HG03432 (cell line): ENCODE results near the gene ERN1.
A peak's percentile ranks its signal among the peaks of the same experiment; 100 is the strongest.

Experiments used
- ATAC-seq: cut with Tn5 transposase; IDR thresholded peaks from one replicate; pipeline ENCODE4 v1.9.1; 2021; ENCODE audit warnings: mild to moderate bottlenecking, moderate library complexity; ENCODE audit not compliant: unreplicated experiment

Gene ERN1

DNA sequence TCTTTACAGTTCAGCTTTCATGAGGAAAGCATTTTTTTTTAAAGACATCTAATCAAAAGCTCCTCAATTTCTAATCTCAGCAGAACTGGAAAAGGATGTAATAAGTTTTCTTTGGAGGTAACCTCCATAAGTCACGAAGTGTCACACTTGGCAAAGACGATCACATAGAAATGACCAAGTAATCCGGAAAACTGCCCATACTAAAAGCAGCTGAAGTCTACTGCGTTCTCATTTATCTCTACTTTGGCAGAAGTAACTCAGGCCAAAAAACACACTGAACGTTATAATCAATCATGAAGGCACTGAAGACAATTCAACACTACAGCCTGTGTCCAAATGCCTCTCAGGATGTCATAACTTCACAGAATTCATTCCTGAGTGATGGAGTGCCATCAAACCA lies 39.8 kb downstream of the ERN1 start:
- ATAC-seq = no peak

DNA sequence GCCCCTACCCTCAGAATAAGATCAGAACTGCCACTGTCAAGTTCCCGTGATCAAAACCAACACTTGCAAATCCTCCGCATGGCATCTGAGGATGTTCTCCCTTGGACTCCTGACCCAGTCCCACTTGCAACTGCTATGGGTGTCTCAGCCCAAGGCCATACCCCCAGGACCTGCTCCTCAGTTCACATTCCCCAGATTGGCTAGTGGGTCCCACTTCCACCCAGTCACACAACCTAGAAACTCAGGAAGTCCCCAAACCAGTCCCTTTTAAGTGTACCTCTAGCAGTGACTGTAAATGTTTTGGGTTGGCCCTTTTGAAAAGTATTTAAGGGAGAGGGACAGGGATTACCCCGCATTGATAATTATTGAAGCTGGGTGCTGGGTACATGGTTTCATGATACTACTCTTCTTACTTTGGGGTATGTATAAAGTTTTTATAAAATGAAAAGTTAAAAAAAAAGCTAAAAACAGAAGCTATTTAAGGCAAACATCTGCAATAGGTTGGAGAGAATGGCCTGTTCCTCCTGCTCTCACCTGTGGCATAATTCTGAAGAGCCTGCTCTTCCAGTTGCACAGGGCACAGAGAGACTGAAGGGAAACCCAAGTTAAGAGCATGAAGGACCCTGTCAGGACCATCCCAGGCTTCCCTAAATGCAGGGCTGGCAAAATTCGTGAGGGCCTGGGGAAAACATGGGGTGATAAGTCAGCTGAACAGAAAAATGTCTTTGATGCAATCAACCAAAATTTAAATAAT lies 42.5 kb downstream of the ERN1 start:
- no peak for ATAC-seq

DNA sequence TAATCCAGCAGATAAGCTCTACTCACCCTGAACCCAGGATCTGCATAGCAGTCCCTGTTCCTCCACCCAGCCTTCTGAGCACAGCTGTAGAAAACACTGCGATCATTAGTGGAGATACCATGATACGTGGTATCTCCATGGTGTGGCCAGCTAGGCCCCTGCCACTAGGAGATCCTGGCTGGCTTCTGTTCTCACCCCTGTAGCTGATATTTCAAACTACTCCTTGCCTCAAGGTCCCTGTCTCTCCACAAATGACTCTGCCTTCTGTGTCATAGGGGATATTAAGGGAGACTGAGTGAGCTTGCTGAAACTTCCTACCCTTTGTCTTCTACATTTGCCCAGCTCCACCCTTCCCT lies 44.3 kb downstream of the ERN1 start:
- no peak for ATAC-seq

DNA sequence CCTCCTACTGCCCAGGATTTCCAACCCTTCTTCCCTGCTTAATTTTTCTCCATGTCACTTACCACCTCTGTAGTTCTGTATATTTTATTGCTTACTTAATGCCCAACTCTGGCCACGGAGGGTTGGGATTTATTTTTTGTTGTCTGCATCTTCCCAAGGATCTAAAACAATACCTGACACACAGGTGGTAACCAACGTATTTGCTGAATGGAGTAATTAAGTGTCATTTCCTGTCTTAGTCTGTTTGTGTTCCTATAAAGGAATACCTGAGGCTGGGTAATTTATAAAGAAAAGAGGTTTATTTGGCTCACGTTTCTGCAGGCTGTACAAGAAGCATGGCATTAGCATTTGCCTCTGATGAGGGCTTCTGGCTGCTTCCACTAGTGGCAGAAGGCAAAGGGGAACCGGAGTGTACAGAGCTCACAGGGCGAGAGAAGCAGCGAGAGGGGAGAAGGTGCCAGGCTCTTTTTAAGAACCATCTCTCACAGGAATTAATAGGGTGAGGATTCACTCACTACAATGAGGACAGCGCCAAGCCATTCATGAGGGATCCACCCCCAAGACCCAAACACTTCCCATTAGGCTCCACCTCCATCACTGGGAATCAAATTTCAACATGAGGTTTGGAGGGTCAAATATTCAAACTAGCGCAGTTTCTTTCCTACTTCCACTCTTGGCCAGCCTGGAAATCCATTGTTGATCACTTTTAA lies 44.8 kb downstream of the ERN1 start:
- no peak for ATAC-seq

DNA sequence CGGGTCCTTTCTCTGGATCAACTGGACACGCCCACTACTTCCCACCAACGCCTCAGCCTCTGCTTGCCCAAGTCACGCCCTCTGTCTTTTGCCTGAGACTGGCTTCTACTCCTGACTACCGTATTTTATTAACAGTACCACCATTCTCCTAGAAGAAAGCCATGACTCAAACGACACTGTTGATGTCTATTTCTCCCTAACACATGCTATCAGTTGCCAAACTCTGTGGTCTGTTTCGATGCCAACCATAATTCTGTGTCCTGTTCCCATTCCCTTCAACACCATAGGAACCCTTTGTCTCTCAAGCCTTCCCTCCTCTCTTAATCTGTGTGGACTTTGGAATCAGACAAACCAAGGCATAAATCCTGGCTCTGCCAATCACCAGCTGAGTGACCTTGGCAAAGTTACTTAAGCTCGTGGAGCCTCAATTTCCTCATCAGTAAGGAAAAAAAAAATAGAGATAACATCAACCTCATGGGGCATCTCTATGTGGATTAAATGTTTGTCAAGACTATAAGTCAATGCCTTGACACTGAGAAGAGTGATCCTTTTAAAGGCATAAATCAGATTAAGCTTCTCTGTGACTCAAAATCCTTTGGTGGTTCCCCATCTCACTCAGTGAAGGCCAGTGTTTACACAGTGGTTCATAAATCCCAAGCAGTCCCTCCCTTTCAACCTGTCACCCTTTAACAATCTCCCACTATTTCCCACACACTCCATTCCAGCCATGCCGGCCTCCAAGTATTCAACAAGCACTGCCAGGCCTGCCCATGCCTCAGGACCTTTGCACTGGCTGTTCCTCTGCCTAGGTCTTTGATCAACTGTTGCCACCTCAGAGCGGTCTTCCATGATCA lies 45.6 kb downstream of the ERN1 start:
- ATAC-seq = no peak

DNA sequence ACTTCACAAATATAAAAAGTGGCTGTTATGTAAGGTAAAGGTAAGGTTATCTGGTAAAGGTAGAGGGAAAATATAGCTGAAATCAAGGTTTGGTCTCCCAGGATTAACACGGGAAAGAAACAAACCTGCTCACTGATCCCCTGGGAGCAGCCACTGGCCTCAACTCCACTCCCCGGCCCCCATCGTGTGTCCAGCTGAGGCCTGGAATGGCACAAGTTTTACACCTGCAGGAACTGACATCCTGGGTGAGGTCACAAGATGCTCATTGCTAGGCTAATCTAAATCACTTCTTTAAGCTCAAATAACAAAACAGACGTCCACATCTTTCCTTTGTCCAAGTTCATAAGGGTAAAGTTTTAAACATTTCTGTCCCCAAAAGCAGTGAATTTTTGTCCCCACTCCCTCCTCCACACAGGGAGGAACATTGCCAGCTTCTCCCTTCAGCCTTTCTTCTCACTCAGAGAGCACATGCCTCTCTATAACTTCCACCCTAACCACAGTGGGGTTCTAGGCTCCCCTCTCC lies 46.3 kb downstream of the ERN1 start:
- ATAC-seq = no peak

DNA sequence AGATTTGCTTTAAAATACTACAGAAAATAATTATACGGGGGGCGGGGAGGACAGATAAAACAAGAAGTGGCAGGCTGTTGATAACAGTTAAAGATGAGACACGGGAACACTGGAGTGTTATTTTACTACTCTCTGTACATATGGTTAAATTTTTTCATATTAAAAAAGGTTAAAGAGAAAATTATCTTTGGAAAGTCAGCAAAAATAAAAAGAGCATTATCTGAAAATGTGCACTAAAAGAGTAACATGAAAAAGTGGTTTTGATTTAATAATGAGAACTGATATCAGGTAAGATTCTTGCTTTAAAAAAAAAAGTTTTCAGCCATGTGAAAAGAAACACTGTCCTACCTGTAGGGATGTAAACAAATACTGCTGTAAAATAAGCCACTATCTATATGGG lies 46.9 kb downstream of the ERN1 start:
- no peak for ATAC-seq

DNA sequence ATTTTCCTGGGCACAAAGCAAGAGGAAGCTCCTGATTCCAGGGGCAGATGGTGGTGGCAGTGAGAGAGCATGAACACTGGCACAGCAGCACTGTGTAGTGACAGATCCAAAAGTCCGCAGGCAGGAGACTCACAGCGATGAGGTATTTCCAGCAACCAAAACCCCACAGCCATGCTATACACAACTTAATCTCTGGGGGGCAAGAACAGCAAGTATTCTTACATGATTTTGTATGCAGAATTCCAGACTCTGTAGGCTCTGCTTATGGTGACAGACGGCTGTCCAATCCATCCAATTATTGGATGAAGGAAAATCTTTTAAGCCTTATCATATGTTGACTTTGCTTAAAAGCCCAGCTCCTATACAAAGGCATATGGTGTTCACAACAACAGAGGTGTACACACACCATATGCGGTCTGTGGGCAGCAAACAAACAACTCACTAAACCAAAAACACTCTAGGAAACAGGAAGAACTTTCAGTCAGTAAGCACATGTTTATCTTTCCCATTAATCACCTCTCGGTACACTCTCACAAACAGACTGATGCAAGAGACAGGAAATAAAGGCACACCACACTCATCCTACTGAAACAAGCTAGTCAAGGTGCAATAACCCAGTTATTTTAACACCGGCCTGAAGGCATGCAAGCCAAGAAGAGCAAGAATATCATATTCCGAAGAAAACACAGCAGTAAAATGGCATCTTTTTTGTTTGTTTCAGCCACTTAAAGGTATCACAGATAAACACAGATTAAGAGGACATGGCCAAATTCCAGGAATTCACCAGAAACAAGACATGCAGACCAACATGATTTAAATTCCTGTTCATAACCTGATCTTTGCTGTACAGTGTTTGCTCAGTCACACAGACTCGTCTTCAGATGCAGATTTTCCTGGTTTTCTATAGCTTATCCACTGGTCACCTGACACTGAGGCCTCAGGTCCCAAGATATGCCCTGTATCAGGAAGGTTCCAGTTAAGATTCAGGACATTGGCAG lies 47.8 kb downstream of the ERN1 start:
- ATAC-seq = peak; percentile 44

DNA sequence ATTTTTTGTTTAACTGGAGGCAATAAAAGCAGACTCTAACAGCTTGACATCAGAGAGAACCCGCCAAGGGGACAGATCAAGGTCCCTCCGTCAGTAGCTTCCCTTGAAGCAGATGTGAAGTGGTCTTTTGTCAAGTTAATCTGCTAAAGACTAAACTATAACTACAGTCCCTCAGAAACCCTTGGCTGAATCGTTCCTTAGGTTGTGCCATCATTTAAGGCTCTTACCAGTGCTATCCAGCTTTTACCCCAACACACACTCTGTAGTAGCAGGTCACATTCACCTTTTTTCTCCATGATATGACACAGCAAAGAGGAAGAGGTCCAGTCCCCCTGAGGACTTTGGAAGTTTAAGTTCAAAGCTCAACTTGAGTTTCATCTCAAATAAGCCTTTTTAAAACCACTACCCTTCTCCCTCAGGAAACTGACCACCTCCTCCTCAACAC lies 49.7 kb downstream of the ERN1 start:
- ATAC-seq = no peak

DNA sequence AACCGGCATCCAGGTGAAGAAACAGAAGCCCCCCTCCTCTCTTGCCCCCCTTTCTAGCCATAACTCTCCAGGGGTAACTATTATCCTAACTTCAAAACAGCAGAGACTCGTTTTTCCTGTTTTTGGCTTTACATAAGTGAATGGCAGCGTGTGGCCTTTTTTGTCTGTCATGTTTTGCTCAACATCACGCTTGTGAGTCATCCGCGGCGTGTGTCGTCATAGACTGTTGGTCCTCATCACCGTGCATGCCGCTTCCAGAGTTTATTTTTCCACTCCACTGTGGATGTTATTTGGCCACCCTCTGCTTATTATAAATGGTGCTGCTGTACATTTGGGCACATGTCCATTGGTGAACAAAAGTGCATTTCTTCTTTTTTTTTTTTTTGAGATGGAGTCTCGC lies 52.6 kb downstream of the ERN1 start:
- no peak for ATAC-seq

DNA sequence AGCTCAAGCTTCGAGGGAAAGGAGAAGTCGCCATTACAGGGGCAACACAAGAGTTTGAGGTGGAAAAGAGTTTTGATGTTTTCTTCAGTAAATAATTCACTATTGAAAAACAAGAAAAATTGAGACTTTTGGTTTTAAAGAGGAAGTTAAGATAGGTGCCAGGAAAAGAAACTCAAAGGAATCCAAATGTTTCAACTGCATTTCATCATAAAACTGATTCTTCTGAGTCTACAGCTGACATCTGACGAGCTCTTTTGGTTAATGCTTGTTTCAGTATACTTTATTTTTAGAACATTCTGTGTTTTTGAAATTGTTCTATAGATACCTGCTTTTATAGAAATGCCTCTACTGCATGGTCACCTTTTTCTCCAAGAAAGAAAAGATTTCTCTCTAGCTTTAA lies 54.0 kb downstream of the ERN1 start:
- no peak for ATAC-seq

DNA sequence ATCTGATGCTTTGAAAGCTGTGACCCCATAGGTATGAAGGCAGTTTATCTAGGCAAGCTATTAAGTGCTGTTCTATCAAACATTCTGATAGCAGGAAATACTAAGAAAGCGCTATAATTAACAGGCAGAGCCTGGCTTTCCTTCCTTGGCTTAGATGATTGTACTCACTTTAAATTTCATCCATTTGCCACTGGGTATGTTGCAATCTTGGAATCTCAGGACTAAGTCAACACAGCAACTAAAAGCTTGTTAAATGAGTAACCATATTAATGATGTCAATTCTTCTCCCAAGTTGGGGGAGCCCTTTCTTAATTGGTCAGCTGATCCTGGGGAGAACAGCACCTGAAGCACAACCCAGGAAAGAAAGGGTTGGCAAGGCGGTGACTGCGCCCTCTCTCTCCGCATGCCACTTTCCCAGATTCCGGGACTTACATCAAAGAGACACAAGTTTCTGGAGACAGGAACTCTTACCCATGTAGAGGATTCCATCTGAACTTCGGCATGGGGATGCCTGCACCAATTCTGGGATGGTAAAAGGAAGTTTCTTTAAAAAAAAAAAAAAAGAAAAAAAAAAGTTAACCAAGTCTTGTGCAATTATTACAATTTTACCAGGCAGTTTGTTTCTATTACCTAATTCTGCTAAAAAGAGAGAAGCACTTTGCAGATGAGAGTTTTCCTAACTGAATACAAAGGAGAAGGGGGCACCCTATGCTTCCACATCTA lies 55.1 kb downstream of the ERN1 start:
- ATAC-seq = peak; percentile 16

DNA sequence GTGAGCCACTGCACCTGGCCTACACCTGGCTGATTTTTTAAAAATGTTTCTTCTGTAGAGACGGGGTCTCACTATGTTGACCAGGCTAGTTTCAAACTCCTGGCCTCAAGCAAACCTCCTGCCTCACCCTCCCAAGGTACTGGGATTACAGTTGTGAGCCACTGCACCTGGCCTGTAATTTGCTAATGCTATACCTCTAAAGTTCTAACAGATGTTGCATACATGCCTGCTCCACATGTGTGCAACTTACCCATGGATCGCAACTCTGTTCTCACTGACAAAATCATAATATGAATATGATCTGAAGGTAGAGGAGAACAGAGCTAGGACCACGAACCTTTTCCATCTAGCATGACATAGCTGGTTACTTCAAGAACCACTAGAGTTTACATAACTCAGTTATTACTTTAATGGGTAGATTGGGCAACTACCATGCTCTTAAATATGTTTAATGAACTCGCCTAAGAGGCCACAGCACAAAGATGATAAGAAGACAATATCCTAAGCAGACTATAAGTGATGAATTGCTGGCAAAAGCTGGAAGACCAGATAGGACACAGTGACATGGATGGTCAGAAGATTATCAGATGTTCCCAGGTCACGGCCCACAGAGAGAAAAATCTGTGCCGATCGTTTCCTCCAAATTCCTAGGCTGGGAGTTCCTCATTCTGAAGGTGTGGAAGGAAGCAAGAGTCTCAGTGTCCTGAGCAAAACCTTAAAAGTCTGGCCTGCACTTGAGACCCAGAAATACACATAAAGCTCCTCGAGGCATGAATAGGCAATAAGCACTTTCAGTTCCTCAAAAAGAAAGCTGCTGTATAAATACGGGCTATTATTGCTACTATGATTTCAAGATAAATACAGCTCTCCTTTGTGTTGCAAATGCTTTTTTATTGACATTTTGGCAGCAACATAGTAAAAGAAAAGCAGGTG lies 55.9 kb downstream of the ERN1 start:
- ATAC-seq = peak; percentile 86

DNA sequence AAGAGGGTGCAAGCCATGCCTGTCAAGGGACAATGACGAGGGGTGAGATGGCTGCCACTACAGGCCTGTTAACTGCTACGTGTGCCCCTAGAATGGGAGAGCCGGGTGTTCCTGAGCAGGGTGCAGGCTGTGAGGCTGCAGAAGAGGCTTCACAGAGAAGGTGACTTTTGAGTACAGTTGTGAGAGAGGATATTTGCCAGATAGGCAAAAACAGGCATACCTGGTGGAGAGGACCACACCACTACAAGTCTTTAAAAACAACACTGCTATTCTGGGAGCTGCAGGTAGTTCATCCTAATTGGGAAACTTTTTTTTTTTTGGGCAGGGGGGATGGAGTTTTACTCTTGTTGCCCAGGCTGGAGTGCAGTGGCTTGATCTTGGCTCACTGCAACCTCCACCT lies 58.8 kb downstream of the ERN1 start:
- ATAC-seq = no peak

DNA sequence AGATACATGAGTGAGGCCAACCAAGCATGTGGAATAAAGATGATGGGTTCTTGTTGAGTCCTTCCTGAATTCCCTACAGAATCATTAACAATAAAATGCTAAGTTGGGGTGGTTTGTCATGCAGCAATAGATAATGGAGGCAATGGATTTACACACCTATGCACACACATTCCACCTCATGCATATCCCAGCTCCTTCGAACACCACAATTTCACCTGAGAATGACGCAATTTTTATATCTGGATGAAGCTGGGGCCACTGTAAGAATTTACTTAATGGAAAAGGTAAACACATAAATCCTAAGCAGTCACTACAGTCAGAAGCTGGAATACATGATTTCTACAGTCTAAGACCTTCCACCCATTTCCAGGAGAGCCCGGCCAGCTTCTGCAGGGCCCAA lies 59.7 kb downstream of the ERN1 start:
- ATAC-seq = no peak

DNA sequence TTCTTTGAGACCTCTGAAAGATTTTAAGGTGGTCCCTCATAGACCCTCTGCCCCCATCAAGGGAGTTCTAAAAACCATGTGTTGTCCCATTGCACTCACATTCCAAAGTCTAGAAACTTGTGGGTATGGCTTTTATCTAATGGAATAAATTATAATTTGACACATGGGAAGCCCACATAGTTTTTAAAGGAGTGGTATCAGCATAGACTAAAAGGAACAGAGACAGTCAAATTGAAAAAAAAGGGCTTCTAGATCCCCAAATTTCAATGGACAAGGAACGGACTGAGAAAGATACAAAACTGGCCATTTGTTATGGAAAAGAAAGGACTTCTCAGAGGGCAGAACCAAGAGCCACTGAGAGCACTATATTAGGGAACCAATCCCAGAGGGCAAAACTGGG lies 60.8 kb downstream of the ERN1 start:
- ATAC-seq = no peak

DNA sequence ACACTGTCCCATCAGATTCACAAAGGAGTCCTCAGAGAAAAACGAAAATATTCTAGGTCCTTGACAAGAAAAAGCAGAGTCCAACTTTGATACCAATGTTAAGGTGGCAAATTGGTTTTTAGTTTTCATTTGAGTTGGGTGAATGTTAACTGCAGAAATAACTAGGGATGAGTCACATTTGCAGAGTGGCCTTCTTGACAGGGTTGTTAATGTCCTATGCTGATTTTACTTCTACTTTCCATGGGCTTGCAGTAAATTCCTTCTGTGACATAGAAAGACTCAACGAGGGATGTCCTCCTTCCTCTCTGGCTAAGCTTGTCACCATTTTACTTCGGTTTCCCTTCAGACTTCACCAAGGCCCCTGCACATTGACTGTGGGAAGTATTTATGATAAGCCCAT lies 62.3 kb downstream of the ERN1 start:
- no peak for ATAC-seq

DNA sequence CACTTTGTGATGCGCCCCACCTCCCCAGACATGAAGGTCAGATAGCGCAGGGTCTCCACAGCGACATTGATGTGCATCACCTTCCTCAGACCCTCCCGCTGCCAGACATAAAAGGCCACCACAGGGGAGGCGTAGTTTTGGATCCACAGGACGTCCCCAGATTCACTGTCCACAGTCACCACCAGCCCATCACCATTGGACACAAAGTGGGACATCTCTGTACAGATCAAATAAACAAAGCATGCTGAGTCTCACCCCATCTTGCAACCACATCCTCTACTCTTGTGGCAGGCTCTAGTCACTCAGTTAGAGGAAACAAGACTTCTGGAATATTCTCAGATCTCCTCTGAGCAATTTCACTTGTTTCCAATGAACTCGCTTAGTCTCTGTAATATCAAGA lies 63.2 kb downstream of the ERN1 start:
- no peak for ATAC-seq

DNA sequence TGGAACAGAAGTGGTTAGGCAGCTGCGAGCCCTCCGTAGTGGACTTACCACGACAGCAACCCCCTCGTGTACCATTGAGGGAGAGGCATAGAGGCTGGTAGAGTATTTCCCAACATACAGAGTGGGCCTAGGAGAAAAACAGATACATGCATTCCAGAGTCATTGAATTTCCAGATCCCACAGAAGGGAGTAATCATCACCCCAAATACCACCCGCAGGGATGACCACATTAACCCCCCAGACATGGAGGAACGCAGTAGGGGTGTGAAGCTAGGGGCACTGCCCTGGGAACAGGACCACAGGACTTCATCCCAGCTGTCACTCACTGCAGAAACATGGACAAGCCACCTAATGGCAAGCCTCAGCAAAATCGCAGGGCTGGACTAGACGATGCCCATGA lies 64.8 kb downstream of the ERN1 start:
- ATAC-seq = no peak
